HG03378 (cell line): ENCODE data around the gene SPATA22.
"Not testable (repeated sequence)": the region's sequence is repeated elsewhere in the genome, so short reads cannot be mapped to it uniquely, and the experiment has no call there.

Experiments used
- ATAC-seq: cut with Tn5 transposase; IDR thresholded peaks from one replicate; pipeline ENCODE4 v1.9.1; 2021; ENCODE audit warnings: mild to moderate bottlenecking, moderate library complexity; ENCODE audit not compliant: unreplicated experiment

SPATA22 gene

DNA sequence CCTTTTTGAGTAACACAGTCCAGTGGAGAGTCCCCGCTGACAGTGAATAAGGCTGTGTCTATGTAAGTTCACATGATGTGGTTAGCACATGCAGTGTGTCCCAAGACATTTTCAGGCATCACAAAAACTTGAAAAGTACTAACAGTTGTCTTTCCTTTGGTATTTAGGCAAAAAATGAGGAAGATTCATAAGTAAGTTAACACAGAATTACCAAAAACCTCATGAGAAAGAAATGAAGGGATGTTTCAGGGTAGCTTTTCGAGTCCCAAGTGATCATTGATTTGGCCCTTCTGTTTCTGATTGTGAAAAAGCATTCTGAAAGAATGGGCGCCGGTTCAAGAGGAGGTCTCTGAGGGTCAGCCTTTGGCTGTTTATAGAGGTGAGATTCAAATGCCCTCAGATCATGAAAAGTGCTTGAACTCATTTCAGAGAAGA lies 3.6 kb upstream of the SPATA22 start:
- ATAC-seq, result no peak

DNA sequence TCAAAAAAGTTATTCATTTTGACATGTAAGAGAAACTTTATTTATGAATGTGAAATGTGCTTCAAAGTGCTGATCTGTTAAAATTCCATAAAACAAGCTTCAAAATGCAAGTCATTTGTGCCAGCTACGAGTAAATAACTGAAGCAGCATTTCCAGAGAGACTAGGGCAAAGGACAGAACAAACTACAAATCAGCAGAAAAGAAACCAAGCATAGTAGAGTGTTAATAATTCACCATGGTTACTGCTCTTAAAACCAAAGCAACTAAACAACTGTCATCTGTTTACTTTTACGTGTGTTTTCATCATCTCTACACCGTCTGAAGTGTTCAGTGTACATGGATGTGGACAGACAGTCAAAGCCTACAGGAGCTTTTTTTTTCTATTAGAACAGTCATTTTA lies 2.6 kb upstream of the SPATA22 start:
- no peak for ATAC-seq

- no peak for ATAC-seq
Observed at GRCh38 chr17:3472137-3472536, 518 bp upstream of the SPATA22 start.

GRCh38 chr17:3469529-3469928 lies 2.1 kb downstream of the SPATA22 start:
- ATAC-seq, result no peak

GRCh38 chr17:3466355-3466754 lies 5.3 kb downstream of the SPATA22 start:
- ATAC-seq, result not testable (repeated sequence)

DNA sequence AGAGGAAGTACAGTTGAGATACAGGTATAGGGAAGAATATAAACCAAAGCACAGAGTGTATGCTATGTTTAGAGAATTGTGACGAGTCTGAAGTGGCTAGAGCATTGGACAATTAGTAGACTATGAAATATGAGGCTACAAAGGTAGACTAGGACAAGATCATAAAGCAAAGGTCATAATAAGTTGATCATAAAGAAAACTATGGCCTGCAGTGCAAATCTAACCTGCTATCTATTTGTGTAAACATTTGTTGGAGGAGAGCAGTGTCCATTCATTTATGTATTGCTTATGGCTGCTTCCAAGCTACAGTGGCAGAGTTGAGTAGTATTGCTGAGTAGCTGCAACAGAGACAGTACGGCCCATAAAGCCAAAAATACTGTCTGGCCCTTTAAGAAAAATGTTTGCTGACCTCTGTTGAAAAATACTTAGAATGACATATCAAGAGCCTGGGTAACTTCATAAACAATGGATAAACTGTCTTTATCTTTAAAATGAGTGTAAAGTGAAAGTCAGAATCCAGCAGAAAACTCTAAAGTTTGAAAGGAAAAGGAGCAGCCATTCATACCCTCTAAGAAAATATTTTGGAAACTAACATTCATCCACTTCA lies 23.5 kb downstream of the SPATA22 start:
- ATAC-seq, result no peak

DNA sequence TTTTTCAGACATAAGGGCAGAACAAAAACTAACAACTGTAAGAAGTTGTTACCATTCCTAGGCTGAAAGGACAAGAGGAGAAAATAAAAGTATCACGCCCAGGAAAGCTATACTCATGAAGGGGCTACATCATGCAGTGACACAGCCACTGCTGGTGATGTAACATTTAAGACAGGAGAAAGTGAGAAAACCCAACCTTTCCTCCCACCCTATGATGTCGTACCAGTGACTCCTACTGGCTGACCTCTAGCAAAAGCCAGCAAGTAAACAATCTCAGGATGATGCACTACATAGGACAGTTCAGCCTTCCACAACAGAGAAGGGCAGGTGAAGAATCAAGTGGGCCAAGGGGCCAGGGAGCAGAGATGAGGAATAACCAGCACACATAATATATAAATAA lies 24.0 kb downstream of the SPATA22 start:
- ATAC-seq, result no peak

DNA sequence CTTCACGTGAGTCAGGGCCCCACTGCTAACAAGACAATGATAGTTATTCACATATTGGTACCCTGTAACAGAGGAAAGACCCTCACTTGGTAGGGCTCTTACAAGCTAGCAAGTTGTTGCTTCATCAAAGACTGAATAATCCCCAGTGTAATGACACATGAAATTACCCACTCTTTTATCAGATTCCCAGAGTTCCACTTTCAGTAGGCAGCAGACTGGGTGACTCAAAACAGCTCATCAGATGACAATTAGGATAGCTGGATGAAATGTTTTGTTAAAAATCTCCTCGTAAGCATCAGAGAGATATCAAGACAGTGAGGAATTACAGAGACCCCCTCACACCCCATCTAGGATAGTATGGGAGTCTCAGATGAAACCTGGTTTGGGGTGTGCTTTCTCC lies 31.2 kb downstream of the SPATA22 start:
- no peak for ATAC-seq

DNA sequence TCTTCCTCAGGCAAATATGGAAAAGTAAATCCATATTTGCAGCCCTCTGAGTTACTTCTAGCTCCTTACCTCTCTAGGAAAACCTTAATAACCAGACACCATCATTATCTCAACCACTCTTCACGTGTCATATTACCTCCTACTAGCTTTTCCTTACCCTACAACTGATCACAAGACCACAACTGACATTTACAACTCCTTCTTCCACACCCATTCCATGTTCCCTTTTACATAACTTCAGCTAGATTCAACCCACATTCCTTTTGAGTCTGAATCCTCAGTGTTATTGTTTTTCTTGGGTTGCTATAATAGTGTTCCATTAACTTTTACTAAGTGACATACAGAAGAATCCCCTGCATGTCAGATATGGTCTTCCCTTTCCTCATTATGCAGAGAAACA lies 33.3 kb downstream of the SPATA22 start:
- no peak for ATAC-seq

DNA sequence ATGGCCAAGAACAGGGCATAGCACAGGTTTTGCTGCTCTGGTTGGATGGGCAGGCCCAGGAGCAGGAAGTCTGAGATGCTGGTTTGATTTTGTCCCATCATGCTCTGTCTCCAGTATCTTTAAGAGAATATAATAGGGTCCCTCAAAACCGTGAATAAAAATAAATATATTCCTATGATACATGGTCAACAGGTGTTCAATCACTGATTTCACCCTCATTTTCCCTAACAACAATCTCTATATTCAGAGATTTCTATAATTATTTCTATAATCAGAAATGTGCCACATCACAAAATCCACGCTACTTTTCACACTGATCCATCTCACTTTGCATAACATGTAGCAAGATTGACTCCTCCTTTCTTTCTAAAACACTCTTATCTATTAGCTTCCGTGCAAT lies 37.9 kb downstream of the SPATA22 start, which contains the start of gene OR1E2:
OR1E2 (minus strand) TSS at position 101 of the 400 bp plus-strand sequence; CDS start at position 101, 0 bp downstream.
- no peak for ATAC-seq

- not testable (repeated sequence) for ATAC-seq
Observed at GRCh38 chr17:3433215-3433614, 38.4 kb downstream of the SPATA22 start.

DNA sequence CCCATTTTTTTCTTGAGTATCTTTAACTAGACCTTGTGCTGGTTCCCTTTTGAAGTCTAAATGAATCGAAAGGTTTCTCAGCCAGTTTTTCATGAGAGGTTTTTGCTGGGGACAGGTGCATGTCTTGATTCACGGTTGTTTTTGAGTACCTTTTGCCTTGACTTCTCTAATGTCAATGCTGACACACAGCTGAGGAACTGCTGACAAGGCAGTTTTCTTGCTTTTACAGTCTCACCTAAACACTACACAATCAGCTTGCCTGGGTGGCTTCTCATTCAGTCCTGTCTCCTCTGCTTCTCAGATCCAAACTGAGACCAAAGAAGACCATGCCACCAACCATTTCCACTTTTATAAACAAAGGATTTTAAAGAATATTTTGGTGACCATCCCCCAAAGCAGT lies 53.4 kb downstream of the SPATA22 start:
- no peak for ATAC-seq

DNA sequence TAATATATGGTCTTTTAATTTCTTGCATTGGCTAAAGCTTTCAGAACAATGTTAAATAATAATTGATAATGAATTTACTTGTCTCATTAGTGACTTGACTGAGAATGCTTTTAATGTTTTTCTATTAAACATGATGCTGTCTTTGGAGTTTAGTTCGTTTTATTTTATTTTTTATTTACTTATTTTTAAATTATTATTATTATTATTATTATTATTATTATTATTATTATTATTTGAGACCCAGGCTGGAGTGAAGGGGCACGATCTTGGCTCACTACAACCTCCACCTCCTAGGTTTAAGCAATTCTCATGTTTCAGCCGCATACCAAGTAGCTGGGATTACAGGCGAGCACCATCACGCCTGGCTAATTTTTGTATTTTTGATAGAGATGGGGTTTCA lies 56.0 kb downstream of the SPATA22 start:
- ATAC-seq, result no peak

DNA sequence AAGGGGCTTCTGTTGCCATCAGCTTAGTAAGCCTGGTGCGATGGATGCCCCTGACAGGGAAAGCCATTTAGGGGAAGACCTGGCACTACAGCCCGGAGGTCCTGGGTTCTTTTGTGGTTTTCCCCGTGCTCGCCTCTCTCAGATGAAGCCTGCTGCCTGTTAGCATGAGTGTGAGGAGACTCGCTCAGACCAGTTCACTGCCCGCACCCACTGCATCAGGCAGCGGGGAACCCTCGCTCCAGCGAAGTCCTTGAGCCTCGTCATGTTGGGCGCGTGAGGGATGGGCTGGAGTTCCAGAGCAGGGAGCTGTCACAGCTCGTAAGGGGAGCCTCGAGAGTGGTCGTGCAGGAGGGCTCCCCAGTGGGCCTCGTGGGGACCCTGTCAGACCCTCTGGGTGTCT lies 59.4 kb downstream of the SPATA22 start:
- ATAC-seq, result not testable (repeated sequence)

DNA sequence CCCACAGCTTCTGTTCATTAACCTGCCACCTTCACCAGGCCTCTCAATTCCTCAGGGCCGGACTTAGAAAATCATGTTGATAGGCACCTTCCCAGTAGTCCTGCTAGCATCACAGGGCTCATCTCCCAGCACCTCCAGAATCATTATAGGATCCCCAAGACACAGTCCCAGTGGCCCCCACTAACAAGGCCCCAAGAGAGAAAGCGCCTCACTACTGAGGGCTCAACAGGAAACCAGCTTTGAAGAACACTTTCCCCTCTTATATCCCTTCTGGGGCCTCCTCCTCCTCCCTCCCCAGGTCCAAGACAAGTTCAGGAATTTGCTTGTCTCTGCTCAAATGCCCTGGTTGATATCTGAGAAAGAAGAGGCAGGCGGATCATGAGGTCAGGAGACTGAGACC lies 60.5 kb downstream of the SPATA22 start, which contains the start of gene OR3A3:
OR3A3 (plus strand) TSS at position 301 of the 400 bp plus-strand sequence.
- no peak for ATAC-seq

DNA sequence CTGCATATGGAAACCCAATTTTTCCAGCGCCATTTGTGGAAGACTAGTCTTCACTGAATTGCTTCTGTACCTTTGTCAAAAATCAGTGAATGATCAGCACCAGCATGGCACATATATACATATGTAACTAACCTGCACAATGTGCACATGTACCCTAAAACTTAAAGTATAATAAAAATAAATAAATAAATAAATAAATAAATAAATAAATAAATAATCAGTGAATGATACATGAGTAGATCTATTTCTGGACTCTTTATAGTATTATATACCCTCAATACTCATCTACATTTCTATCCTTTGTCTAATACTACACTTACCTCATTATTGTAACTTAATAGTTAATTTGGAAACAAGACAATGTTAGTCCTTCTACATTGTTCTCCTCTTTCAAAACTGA lies 67.8 kb downstream of the SPATA22 start:
- ATAC-seq, result not testable (repeated sequence)

DNA sequence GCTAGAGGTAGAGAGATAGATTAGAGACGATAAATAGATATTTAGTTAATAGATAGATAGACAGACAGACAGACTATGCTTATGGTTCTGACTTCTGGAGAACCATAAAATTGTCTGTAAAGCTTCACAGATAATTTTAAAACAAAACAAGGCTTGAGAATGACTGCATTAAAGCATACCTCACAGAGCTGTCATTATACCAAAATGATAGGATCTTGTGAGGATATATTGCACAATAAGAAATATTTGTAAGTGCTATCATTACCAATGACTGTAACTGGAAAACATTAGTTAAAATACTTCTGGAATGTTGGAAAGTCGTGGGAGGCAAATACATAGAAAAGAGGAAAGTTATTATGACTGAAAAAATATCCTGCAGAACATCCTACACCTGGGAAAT lies 69.8 kb downstream of the SPATA22 start:
- no peak for ATAC-seq

- ATAC-seq, result no peak
Observed at GRCh38 chr17:3400055-3400454, 71.6 kb downstream of the SPATA22 start.

DNA sequence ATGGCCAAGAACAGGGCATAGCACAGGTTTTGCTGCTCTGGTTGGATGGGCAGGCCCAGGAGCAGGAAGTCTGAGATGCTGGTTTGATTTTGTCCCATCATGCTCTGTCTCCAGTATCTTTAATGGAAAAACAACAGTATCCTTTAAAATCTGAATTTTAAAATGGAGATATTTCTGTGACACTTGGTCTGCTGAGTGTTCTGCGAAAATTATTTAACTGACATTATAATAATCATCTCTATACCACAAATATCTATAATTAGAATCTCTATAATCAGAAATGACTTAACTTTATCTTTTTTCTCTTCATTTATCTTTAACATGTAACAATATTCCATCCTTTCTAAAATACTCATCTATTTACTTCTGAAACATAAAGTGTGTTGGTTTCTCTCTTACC lies 73.3 kb downstream of the SPATA22 start, which contains the start of gene OR1E1:
OR1E1 (minus strand) TSS at position 101 of the 400 bp plus-strand sequence; CDS start at position 101, 0 bp downstream.
- no peak for ATAC-seq

DNA sequence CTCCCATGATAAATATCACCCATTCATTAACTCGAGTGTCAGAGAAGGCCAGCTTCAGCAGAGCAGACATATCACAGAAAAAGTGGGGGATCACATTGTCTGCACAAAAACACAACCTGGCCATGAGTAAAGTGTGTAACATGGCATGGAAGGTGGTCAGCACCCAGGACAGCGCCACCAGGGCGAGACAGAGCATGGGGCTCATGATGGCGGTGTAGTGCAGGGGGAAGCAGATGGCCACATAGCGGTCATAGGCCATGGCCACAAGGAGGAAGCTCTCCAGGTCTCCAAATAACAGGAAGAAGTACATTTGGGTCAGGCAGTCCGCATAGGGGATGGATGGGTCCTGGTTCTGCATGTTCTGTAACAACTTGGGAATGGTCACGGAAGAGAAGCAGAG lies 73.8 kb downstream of the SPATA22 start:
- not testable (repeated sequence) for ATAC-seq
